Measurements from ENCODE around the gene DAND5.
"Not testable (repeated sequence)": the region's sequence is repeated elsewhere in the genome, so short reads cannot be mapped to it uniquely, and the experiment has no call there.

- TF ChIP-seq CTCF, EZH2phosphoT487 (IDR thresholded peaks at IDR 0.05): not testable (repeated sequence)
These were observed 6.7 kb downstream of the DAND5 start for GRCh38 chr19:12976109-12976508.
